Neural cell (in vitro differentiated cells): ENCODE measurements around the gene ESRRB. TPM values are rescaled to one million over a fixed set of nuclear protein-coding genes. Genes with fewer than 3 reads are reported as not detected.

Experiments
- H2AFZ ChIP-seq: fragments of 200-600, 300-800 bp; sonication (generic), shearing (Covaris generic); 2 replicates; pipeline ENCODE4 v1.6.0; 2014; ENCODE audit warnings: low read depth, mild to moderate bottlenecking, antibody characterized with exemption, low read length, moderate library complexity
- H3F3A ChIP-seq: fragments of 200-600 bp; shearing (Covaris generic); 2 replicates; pipeline ENCODE4 v1.6.1; 2016; ENCODE audit warnings: mild to moderate bottlenecking, moderate library complexity, mixed read lengths, antibody characterized with exemption, low read length; ENCODE audit not compliant: insufficient read depth, poor library complexity, severe bottlenecking
- H3K27ac ChIP-seq: fragments of 200-600, 300-800 bp; sonication (generic), shearing (Covaris generic); 2 replicates; pipeline ENCODE4 v1.5.1; 2014; ENCODE audit warnings: mild to moderate bottlenecking, low read length, moderate library complexity
- H3K27me3 ChIP-seq: fragments of 300-800, 200-600 bp; sonication (generic), shearing (Covaris generic); 2 replicates; pipeline ENCODE4 v1.6.0; 2014; ENCODE audit warnings: mild to moderate bottlenecking, low read depth, low read length, moderate library complexity; ENCODE audit not compliant: insufficient read depth
- H3K36me3 ChIP-seq: fragments of 300-800, 200-600 bp; sonication (generic), shearing (Covaris generic); 2 replicates; pipeline ENCODE4 v1.5.1; 2014; ENCODE audit warnings: mild to moderate bottlenecking, antibody characterized with exemption, low read length, moderate library complexity; ENCODE audit not compliant: insufficient read depth
- H3K4me2 ChIP-seq: fragments of 300-800, 200-600 bp; sonication (generic), shearing (Covaris generic); 2 replicates; pipeline ENCODE4 v1.6.0; 2014; ENCODE audit warnings: mild to moderate bottlenecking, low read length
- H3K4me3 ChIP-seq: fragments of 300-800, 200-600 bp; sonication (generic), shearing (Covaris generic); 2 replicates; pipeline ENCODE4 v1.5.1; 2014; ENCODE audit warnings: mild to moderate bottlenecking, low read length, moderate library complexity
- H3K79me2 ChIP-seq: fragments of 200-600 bp; shearing (Covaris generic); replicated peaks from 2 replicates; pipeline ENCODE4 v1.6.0; 2014; ENCODE audit warnings: mild to moderate bottlenecking, low read length, moderate library complexity; ENCODE audit not compliant: insufficient read depth
- H3K9ac ChIP-seq: fragments of 300-800, 200-600 bp; sonication (generic), shearing (Covaris generic); 2 replicates; pipeline ENCODE4 v1.6.1; 2016; ENCODE audit warnings: mild to moderate bottlenecking, low read length, mixed read lengths
- H3K9me2 ChIP-seq: fragments of 200-600 bp; shearing (Covaris generic); 2 replicates; pipeline ENCODE4 v1.6.1; 2016; ENCODE audit warnings: mild to moderate bottlenecking, low read length, mixed read lengths; ENCODE audit not compliant: insufficient read depth
- H3K9me3 ChIP-seq: fragments of 200-600, 300-800 bp; sonication (generic), shearing (Covaris generic); 2 replicates; pipeline ENCODE4 v1.6.1; 2016; ENCODE audit warnings: mild to moderate bottlenecking, mixed run types, low read length, moderate library complexity, mixed read lengths
- H4K20me1 ChIP-seq: fragments of 200-600 bp; shearing (Covaris generic); 2 replicates; pipeline ENCODE4 v1.6.1; 2016; ENCODE audit warnings: mild to moderate bottlenecking, mixed run types; ENCODE audit not compliant: insufficient read depth
- EP300 ChIP-seq: fragments of 450-650 bp; conservative IDR thresholded peaks from 2 replicates; pipeline ENCODE4 v1.6.1; 2014; ENCODE audit warnings: antibody characterized with exemption, mild to moderate bottlenecking, moderate library complexity; ENCODE audit not compliant: poor library complexity, severe bottlenecking
- EZH2 ChIP-seq: fragments of 200-600, 300-800 bp; shearing (Covaris generic), sonication (generic); IDR thresholded peaks from 2 replicates; pipeline ENCODE4 v1.6.1; 2014; ENCODE audit warnings: antibody characterized with exemption, low read length, borderline replicate concordance, mild to moderate bottlenecking; ENCODE audit not compliant: insufficient read depth, poor library complexity, severe bottlenecking
- MXI1 ChIP-seq: fragments of 450-650 bp; conservative IDR thresholded peaks from 2 replicates; pipeline ENCODE4 v1.6.1; 2014; ENCODE audit warnings: antibody characterized with exemption, mild to moderate bottlenecking; ENCODE audit not compliant: poor library complexity, severe bottlenecking
- POLR2AphosphoS5 ChIP-seq: IDR thresholded peaks from 2 replicates; pipeline ENCODE4 v1.6.1; 2012
- RAD21 ChIP-seq: fragments of 450-650 bp; conservative IDR thresholded peaks from 2 replicates; pipeline ENCODE4 v1.6.1; 2014; ENCODE audit warnings: antibody characterized with exemption, mild to moderate bottlenecking, moderate library complexity
- SMC3 ChIP-seq: fragments of 450-650 bp; conservative IDR thresholded peaks from 2 replicates; pipeline ENCODE4 v1.6.1; 2014; ENCODE audit warnings: antibody characterized with exemption, mild to moderate bottlenecking, moderate library complexity; ENCODE audit not compliant: poor library complexity
- TAF1 ChIP-seq: IDR thresholded peaks from 2 replicates; pipeline ENCODE4 v1.6.1; 2012; ENCODE audit warnings: low read depth
- polyA plus RNA-seq: library from polyadenylated mRNA; depleted of rRNA; stranded (reverse); fragments of >200 nt; gene quantifications from 2 replicates; pipeline ENCODE4 v1.2.3, GENCODE V29; 2014
- TF ChIP-seq, protein P1 (sequence below): fragments of 450-650 bp; IDR thresholded peaks from 2 replicates; pipeline ENCODE4 v1.5.1; 2014; ENCODE audit warnings: antibody characterized with exemption, mild to moderate bottlenecking, moderate library complexity; ENCODE audit not compliant: poor library complexity, severe bottlenecking
- TF ChIP-seq, protein P2 (sequence below): IDR thresholded peaks from 2 replicates; pipeline ENCODE4 v1.6.1; 2012; ENCODE audit warnings: borderline replicate concordance

The ESRRB gene
- polyA plus RNA-seq, 1 donor from 2014 or later: 0.59 TPM

DNA sequence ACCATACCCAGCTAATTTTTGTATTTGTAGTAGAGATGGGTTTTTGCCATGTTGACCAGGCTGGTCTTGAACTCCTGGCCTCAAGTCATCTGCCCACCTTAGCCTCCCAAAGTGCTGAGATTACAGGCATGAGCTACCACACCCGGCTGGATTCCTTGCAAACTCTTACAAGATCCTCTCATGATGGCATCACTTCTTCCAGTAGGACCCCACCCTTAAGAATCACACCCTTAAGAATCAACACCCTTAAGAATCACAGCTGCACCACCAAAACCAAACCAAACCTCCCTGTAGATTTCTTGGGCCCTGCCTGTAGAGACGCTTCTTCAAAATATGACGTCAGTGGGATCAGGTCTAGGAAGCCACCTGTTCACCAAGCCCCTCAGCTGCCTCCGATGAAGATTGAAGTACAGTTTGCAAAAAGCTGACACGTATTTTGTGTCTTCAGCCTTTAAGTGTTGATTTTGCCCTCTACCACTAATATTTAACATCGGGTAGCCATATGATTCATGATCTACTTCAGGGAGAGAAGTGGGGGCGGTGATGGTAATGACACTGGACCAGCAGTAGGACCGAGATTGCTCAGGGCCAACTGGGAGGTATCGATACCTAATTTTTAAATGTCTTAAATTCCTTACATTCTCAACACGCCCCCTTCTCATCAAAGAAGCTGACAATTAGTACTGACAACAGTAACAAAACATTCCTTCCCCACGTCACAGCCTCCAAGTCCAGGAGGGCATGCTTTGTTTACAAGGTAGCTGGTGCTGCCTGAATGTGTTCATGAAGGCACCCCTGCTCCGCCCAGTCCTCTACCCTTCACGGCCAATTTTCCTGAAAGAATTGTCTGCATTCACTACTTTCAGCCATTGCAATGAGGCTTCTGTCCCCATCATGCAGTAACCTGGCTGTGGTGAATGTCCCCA lies 57.2 kb downstream of the ESRRB start:
- TF ChIP-seq EP300 (no peak), MXI1 (no peak), POLR2AphosphoS5 (no peak), EZH2 (no peak), TAF1 (no peak), SMC3 (no peak), RAD21 (no peak)
- TF ChIP-seq, protein P1, sequence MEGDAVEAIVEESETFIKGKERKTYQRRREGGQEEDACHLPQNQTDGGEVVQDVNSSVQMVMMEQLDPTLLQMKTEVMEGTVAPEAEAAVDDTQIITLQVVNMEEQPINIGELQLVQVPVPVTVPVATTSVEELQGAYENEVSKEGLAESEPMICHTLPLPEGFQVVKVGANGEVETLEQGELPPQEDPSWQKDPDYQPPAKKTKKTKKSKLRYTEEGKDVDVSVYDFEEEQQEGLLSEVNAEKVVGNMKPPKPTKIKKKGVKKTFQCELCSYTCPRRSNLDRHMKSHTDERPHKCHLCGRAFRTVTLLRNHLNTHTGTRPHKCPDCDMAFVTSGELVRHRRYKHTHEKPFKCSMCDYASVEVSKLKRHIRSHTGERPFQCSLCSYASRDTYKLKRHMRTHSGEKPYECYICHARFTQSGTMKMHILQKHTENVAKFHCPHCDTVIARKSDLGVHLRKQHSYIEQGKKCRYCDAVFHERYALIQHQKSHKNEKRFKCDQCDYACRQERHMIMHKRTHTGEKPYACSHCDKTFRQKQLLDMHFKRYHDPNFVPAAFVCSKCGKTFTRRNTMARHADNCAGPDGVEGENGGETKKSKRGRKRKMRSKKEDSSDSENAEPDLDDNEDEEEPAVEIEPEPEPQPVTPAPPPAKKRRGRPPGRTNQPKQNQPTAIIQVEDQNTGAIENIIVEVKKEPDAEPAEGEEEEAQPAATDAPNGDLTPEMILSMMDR: no peak
- TF ChIP-seq, protein P2, sequence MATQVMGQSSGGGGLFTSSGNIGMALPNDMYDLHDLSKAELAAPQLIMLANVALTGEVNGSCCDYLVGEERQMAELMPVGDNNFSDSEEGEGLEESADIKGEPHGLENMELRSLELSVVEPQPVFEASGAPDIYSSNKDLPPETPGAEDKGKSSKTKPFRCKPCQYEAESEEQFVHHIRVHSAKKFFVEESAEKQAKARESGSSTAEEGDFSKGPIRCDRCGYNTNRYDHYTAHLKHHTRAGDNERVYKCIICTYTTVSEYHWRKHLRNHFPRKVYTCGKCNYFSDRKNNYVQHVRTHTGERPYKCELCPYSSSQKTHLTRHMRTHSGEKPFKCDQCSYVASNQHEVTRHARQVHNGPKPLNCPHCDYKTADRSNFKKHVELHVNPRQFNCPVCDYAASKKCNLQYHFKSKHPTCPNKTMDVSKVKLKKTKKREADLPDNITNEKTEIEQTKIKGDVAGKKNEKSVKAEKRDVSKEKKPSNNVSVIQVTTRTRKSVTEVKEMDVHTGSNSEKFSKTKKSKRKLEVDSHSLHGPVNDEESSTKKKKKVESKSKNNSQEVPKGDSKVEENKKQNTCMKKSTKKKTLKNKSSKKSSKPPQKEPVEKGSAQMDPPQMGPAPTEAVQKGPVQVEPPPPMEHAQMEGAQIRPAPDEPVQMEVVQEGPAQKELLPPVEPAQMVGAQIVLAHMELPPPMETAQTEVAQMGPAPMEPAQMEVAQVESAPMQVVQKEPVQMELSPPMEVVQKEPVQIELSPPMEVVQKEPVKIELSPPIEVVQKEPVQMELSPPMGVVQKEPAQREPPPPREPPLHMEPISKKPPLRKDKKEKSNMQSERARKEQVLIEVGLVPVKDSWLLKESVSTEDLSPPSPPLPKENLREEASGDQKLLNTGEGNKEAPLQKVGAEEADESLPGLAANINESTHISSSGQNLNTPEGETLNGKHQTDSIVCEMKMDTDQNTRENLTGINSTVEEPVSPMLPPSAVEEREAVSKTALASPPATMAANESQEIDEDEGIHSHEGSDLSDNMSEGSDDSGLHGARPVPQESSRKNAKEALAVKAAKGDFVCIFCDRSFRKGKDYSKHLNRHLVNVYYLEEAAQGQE: no peak
- H3F3A ChIP-seq: no peaks in the 10 kb centered on the region
- H3K79me2 ChIP-seq: no peaks in the 10 kb centered on the region
- H4K20me1 ChIP-seq: no peaks in the 10 kb centered on the region
- no peak overlapping the region for H3K4me2 ChIP-seq
- H3K27me3 ChIP-seq: no peaks in the 10 kb centered on the region
- no peak overlapping the region for H3K27ac ChIP-seq
- H3K36me3 ChIP-seq: no peaks in the 10 kb centered on the region
- H3K4me3 ChIP-seq: no peak overlapping the region
- no peak overlapping the region for H2AFZ ChIP-seq
- H3K9me3 ChIP-seq: no peaks in the 10 kb centered on the region
- H3K9me2 ChIP-seq: no peaks in the 10 kb centered on the region
- H3K9ac ChIP-seq: no peak overlapping the region

- no peak for TF ChIP-seq EP300
- no peak for TF ChIP-seq POLR2AphosphoS5
- no peak for TF ChIP-seq SMC3
- no peak for TF ChIP-seq MXI1
- TF ChIP-seq TAF1: no peak
- TF ChIP-seq, protein P1: no peak
- TF ChIP-seq, protein P2: no peak
- no peak for TF ChIP-seq RAD21
- no peak for TF ChIP-seq EZH2
- Histone ChIP-seq H3K4me2 (no peak overlapping the region), H3F3A (no peaks in the 10 kb centered on the region), H3K27ac (no peak overlapping the region), H3K9me3 (no peaks in the 10 kb centered on the region), H3K9ac (no peak overlapping the region), H2AFZ (no peak overlapping the region), H3K79me2 (no peaks in the 10 kb centered on the region), H3K9me2 (no peaks in the 10 kb centered on the region), H3K36me3 (no peaks in the 10 kb centered on the region), H3K4me3 (no peak overlapping the region), H4K20me1 (no peaks in the 10 kb centered on the region), H3K27me3 (no peaks in the 10 kb centered on the region)
These were observed 58.3 kb downstream of the ESRRB start for GRCh38 chr14:76434220-76434619.
